Effector memory CD4-positive, alpha-beta T cell (primary cell): ENCODE results near the gene IGF2BP2.
A peak's percentile ranks its signal among the peaks of the same experiment; 100 is the strongest.
"Not testable (repeated sequence)": the region's sequence is repeated elsewhere in the genome, so short reads cannot be mapped to it uniquely, and the experiment has no call there.

Source experiments
- DNase-seq, 3 donors: peaks; one replicate each; pipeline ENCODE4 v3.0.0-alpha.2; 2020
- H3K27ac ChIP-seq: 2 replicates; pipeline ENCODE4 v1.7.0; 2013; ENCODE audit warnings: mild to moderate bottlenecking, low read length, moderate library complexity; ENCODE audit not compliant: insufficient read depth, poor library complexity, severe bottlenecking
- H3K27me3 ChIP-seq: replicated peaks from 2 replicates; pipeline ENCODE4 v1.7.0; 2013; ENCODE audit warnings: mild to moderate bottlenecking, low read length; ENCODE audit not compliant: insufficient read depth, control insufficient read depth, poor library complexity, severe bottlenecking
- H3K36me3 ChIP-seq: 2 replicates; pipeline ENCODE4 v1.7.0; 2013; ENCODE audit warnings: mild to moderate bottlenecking, low read length, moderate library complexity; ENCODE audit not compliant: control insufficient read depth, insufficient read depth
- H3K4me1 ChIP-seq: 2 replicates; pipeline ENCODE4 v1.7.0; 2013; ENCODE audit warnings: low read length, mild to moderate bottlenecking; ENCODE audit not compliant: control insufficient read depth, insufficient read depth, poor library complexity, severe bottlenecking
- H3K4me3 ChIP-seq: 2 replicates; pipeline ENCODE4 v1.7.0; 2013; ENCODE audit warnings: low read length, low read depth, mild to moderate bottlenecking; ENCODE audit not compliant: insufficient read depth, poor library complexity, severe bottlenecking
- H3K9me3 ChIP-seq: 2 replicates; pipeline ENCODE4 v1.7.0; 2013; ENCODE audit warnings: mild to moderate bottlenecking, low read length, moderate library complexity; ENCODE audit not compliant: control insufficient read depth

IGF2BP2 gene

DNA sequence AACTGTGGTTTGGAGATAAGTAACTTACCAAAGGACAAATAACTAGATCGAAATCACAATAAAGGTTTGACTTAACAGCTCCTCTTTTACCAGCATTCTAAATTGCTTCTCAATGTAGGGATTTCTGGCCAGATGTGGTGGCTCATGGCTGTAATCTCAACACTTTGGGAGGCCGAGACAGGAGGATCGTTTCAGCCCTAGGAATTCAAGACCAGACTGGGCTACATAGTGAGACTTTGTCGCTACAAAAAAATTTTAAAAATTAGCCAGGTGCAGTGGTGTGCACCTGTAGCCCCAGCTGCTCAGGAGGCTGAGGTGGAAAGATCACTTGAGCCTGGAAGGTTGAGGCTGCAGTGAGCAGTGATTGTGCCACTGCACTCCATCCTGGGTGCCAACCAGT, 17.4 kb upstream of the IGF2BP2 start:
- Histone ChIP-seq H3K27ac (no peak overlapping the region), H3K4me1 (no peaks in the 10 kb centered on the region), H3K36me3 (no peaks in the 10 kb centered on the region), H3K9me3 (no peaks in the 10 kb centered on the region), H3K27me3 (no peaks in the 10 kb centered on the region), H3K4me3 (no peak overlapping the region)
- no peak for DNase-seq

DNA sequence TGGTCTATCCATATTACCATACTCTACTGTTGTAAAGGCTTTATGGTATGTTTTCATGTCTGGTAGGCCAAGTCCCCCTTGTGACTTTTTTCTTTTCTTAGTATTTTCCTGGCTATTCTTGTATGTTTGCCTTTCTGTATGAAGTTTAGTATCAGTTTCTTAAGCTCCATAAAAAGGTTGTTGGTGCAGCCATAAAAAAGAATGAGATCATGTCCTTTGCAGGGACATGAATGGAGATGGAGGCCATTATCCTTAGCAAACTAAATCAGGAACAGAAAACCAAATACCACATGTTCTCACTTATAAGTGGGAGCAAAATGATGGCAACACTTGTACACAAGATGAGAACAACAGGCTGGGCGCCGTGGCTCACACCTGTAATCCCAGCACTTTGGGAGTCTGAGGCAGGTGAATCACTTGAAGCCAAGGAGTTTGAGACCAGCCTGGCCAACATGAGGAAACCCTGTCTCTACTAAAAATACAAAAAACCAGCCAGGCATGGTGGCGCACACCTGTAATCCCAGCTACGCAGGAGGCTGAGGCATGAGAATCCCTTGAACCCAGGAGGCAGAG, 13.7 kb upstream of the IGF2BP2 start:
- H3K4me3 ChIP-seq, H3K27ac ChIP-seq, DNase-seq, H3K4me1 ChIP-seq, H3K9me3 ChIP-seq, H3K36me3 ChIP-seq, H3K27me3 ChIP-seq: not testable (repeated sequence)

DNA sequence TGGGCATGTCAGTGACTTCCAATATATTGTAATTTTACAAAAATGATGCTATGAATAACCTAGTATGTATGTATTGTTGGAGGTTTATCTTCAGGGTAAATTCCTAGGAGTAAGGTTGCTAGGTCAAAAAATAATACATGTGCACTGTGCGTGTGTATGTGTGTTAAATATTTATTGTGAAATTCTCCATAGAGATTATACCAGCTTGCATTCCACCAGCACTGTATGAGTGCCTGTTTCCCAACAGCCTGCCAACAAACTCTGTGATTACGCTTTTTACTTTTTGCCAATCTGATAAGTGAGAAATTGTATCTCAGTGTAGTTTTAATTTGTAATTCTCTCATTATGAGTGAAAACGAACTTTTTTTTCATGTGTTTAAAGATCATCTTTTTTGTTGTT, 12.6 kb upstream of the IGF2BP2 start:
- H3K27ac ChIP-seq: no peak overlapping the region
- H3K9me3 ChIP-seq: no peaks in the 10 kb centered on the region
- no peaks in the 10 kb centered on the region for H3K36me3 ChIP-seq
- no peak for DNase-seq
- H3K27me3 ChIP-seq: no peaks in the 10 kb centered on the region
- no peaks in the 10 kb centered on the region for H3K4me1 ChIP-seq
- no peak overlapping the region for H3K4me3 ChIP-seq

DNA sequence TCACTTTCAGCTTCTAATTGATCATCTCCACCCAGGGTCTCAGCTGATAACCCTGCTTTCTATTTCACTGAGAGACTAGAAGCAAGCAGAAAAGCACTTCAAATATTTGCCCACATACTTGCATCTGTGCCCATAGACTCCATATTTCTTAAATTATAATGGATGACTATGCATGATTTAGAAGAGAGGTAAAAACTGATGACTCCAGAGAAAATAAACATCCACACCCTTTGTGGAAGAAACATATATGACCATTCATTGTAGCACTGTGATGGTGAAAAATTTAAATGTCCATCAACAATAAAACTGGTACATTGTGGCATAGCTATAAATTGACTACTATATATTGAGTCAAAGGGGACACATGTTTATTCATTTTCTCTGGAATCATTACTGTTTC, 7.1 kb upstream of the IGF2BP2 start:
- Histone ChIP-seq H3K9me3 (no peaks in the 10 kb centered on the region), H3K36me3 (no peaks in the 10 kb centered on the region), H3K4me1 (no peaks in the 10 kb centered on the region), H3K4me3 (no peak overlapping the region), H3K27ac (no peak overlapping the region), H3K27me3 (no peaks in the 10 kb centered on the region)
- DNase-seq: no peak

DNA sequence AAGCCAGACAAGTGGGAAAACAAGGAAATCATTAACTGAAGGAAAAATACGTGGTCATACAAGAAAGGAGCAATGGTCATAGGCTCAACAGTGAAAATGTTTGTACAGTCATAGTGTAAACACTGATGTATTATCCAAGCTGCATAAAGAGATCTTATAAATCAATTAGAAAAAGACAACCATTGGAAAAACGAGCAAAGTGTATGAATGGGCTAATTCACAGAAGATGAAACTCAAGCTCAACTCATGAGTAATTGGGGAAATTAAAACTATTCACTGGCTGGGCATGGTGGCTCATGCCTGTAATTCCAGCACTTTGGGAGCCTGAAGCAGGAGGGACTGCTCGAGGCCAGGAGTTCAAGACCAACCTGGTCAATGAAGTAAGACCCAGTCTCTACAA, 6.4 kb upstream of the IGF2BP2 start:
- Histone ChIP-seq H3K27me3 (peaks cover 3% of the 10 kb centered on the region), H3K9me3 (no peaks in the 10 kb centered on the region), H3K27ac (no peak overlapping the region), H3K4me1 (peaks cover under 1% of the 10 kb centered on the region), H3K36me3 (no peaks in the 10 kb centered on the region), H3K4me3 (no peak overlapping the region)
- no peak for DNase-seq

DNA sequence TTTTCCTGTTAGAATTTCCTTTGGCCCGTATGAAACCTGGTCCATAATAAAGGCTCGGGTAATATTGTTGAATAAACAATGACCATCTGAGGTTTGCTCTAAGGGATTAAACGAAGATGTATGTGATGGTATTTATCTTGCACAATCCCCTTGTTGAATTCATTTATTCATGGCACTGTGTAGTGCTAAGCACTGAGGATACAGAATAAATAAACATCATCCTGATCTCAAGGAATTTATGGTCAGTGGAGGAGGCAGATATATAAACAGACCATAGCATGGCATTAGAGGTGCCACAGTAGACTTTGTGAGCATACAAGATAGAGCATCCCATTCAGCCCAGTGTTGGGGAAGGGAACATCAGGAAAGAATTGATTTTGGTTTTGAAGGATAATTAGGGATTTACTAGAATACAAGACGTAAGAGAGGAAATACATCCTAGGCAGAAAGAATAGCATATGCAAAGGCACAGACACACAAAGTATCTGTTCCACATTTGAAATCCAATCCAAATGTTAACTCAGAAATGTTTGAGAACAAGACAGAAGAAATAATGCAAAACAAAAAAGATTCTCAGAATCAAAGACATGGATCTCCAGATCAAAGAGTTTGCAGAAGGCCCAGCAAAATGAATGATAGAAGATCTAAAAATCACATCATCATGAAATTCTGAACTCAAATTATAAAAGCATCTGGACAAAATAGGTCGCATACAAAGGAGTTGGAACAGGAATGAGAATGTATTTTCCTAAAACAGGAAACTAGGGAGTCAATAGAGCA, 5.4 kb upstream of the IGF2BP2 start:
- Histone ChIP-seq H3K4me3 (no peak overlapping the region), H3K27me3 (peaks cover 10% of the 10 kb centered on the region)
- DNase-seq: no peak

DNA sequence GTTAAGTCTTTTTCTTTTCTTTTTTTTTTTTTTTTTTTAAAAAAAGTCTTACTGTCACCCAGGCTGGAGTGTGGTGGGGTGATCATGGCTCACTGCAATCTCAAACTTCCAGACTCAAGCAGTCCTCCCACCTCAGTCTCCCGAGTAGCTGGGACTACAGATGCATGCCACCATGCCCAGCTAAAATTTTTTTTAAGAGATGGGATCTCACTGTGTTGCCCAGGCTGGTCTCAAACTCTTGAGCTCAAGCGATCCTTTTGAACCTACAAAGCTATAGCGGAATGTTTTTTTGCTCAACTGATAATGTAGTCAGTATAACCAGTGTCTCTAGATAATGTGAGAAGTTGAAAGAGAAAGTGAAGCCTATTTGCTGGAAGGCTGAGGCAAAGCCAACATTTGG, 3.9 kb upstream of the IGF2BP2 start:
- Histone ChIP-seq H3K36me3 (no peaks in the 10 kb centered on the region), H3K4me3 (no peak overlapping the region), H3K27ac (no peak overlapping the region), H3K9me3 (no peaks in the 10 kb centered on the region), H3K4me1 (peaks cover 11% of the 10 kb centered on the region), H3K27me3 (peaks cover 17% of the 10 kb centered on the region)
- no peak for DNase-seq

More for the DNA sequence above, 5.4 kb upstream of the IGF2BP2 start:
- Histone ChIP-seq H3K27ac (no peak overlapping the region), H3K4me1 (peaks cover 6% of the 10 kb centered on the region), H3K36me3 (no peaks in the 10 kb centered on the region), H3K9me3 (no peaks in the 10 kb centered on the region)

DNA sequence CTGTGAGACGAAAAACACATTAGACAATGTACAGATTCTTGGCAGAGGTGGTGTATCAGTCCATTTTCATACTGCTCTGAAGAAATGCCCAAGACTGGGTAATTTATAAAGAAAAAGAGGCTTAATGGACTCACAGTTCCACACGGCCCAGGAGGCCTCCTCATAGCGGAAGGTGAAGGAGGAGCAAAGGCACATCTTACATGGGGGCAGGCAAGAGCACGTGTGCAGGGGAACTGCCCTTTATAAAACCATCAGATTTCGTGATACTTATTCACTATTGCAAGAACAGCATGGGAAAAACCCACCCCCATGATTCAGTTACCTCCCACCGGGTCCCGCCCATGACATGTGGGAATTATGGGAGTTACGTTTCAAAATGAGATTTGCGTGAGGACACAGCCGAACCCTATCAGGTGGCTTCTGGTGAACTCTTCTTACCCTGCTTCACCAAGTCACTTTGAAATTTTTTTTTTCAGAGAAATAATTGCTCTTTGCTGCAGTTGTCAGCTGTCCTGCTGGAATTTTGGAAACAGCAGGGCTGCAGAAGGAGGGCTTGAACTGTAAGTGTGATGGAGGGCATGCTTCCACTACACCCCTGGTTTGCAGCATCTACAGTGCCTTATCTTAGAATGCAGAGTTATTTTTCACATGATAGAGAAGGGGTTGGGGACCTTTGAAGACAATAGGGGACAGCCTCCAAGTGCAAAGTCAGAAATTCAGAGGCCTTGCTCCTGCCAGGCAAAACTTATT, 2.9 kb upstream of the IGF2BP2 start:
- H3K4me3 ChIP-seq: no peak overlapping the region
- no peak overlapping the region for H3K27ac ChIP-seq
- peaks cover 15% of the 10 kb centered on the region for H3K4me1 ChIP-seq
- H3K36me3 ChIP-seq: no peaks in the 10 kb centered on the region
- DNase-seq: no peak
- peaks cover 27% of the 10 kb centered on the region for H3K27me3 ChIP-seq
- no peaks in the 10 kb centered on the region for H3K9me3 ChIP-seq

DNA sequence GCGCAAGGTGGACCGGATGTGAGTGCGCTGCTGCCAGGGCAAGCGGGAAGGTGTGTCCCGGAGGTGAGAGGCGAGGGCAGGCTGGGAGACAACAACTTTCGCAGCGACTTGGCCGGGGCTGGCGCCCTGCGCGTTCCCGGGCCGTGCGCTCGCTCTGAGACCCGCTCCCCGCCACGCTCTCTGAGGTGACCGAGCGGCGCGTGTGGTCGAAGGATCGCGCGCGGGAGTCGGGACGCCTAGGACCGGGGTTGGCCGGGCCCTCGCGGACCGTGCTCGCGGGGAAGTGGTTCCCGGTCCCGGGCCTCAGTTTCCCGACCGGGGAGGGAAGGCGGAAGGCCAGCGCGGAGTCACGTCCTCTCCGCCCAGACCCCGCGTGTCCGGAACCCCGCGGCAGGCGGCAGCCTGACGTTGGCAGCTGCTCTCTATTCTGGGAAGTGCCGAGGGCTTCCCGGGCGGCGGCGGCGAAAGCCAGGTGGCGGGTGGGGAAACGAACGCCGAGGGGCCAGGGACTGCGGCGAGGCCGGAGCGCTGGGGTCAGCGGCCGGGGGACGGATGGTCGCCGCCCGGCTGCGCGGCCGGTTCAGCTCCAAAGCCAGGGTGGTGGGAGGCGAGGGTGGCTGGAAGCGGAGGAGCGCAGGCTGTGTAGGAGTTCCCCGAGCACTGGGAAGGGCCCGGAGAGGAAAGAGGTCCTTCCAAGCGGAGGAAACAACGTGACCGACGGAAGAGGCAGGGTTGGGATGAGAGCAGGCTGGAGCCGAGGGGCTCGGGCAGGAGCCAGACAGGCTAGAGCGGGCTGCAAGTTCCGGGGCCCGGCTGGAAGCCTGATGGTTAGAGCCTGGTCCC, 1.0 kb upstream of the IGF2BP2 start:
- no peaks in the 10 kb centered on the region for H3K36me3 ChIP-seq
- H3K27ac ChIP-seq: no peak overlapping the region
- H3K27me3 ChIP-seq: peaks cover 37% of the 10 kb centered on the region
- H3K4me3 ChIP-seq: peak overlapping the region; percentile 68
- peaks cover 15% of the 10 kb centered on the region for H3K4me1 ChIP-seq
- no peak for DNase-seq
- H3K9me3 ChIP-seq: no peaks in the 10 kb centered on the region
